ENCODE measurements around the gene DNAH7. TPM values are rescaled to one million over a fixed set of nuclear protein-coding genes. Genes with fewer than 3 reads are reported as not detected.

The DNAH7 gene
- total and polyA plus RNA-seq, 2 donors (not counting 3 experiments of a cell fraction or from before 2014, with no cell fraction given): 0.15 to 0.24 TPM

GRCh38 chr2:196063773-196064172 is 4.9 kb downstream of the DNAH7 start:
- dilution Hi-C loops (cut with MboI; ENCODE audit: extremely low pct_ligation_motif_present, low sequenced_read_pairs) (no loop called here), intact Hi-C loops (cut with micrococcal nuclease) (loop anchor here (10.0 kb wide), 1 partner anchor 1379 kb away; no protein-coding TSS in a partner anchor)
- H3K9ac ChIP-seq (replicated peaks; ENCODE audit: extremely low read depth, insufficient read depth, low read length): no peak overlapping the region
- H3K36me3 ChIP-seq (ENCODE audit: control insufficient read depth in 2 of 2, extremely low read depth in 1 of 2, insufficient read depth in 2 of 2, low read length in 2 of 2): no peaks in the 10 kb centered on the region
- ChIA-PET CTCF (interaction anchor here (1.0 to 1.4 kb wide), 3 partner anchors 12 to 566 kb away, joined by 3 to 4 read pairs (median 4); no protein-coding TSS in a partner anchor), POLR2A (no interaction called here)
- TF ChIP-seq CTCF (IDR thresholded peaks at IDR 0.05; ENCODE audit: extremely low read depth in 1 of 2, insufficient read depth in 1 of 2, low read depth in 1 of 2, low read length in 2 of 2) (no peak), JUN (IDR thresholded peaks at IDR 0.05; ENCODE audit: borderline replicate concordance, insufficient read depth, insufficient read length, low read depth) (no peak), GATA2 (IDR thresholded peaks at IDR 0.05; ENCODE audit: insufficient read depth, insufficient read length, low read depth, low read length) (no peak), POLR2AphosphoS5 (IDR thresholded peaks at IDR 0.05; ENCODE audit: insufficient read depth, low read depth, low read length) (no peak), POLR2A (IDR thresholded peaks at IDR 0.05; ENCODE audit: low read depth, low read length) (no peak), MYC (IDR thresholded peaks at IDR 0.05; ENCODE audit: low read depth, low read length) (no peak), EZH2 (IDR thresholded peaks at IDR 0.05; ENCODE audit: borderline replicate concordance, low read depth, low read length, severe bottlenecking) (no peak), FOS (IDR thresholded peaks at IDR 0.05; ENCODE audit: borderline replicate concordance, insufficient read depth, low read length) (no peak), MAX (IDR thresholded peaks at IDR 0.05; ENCODE audit: insufficient read depth, insufficient read length) (no peak)
- H3K9me1 ChIP-seq (replicated peaks; ENCODE audit: control insufficient read depth, extremely low read depth, insufficient read depth, low read length): no peaks in the 10 kb centered on the region
- no peaks in the 10 kb centered on the region for H4K20me1 ChIP-seq (replicated peaks; ENCODE audit: control insufficient read depth, extremely low read depth, insufficient read depth, low read length)
- H3K4me3 ChIP-seq (replicated peaks in 1 of 3; ENCODE audit: insufficient read depth in 1 of 3, low read depth in 1 of 3, low read length in 3 of 3): no peak overlapping the region
- H3K27ac ChIP-seq (ENCODE audit: insufficient read depth, low read depth, low read length): no peak overlapping the region
- DNase-seq (ENCODE audit: low read depth, low spot score): no peak
- no peak for FAIRE-seq
- BruUV-seq (replicated peaks): no TSS peak
- H3K4me1 ChIP-seq (ENCODE audit: control insufficient read depth, extremely low read depth, insufficient read depth, low read length): peaks cover 5% of the 10 kb centered on the region
- H3K79me2 ChIP-seq (ENCODE audit: control insufficient read depth, insufficient read depth, low read length): no peaks in the 10 kb centered on the region
- no peak overlapping the region for H3K4me2 ChIP-seq (ENCODE audit: insufficient read depth, low read length)
- peaks cover 9 to 41% of the 10 kb centered on the region in 2 experiments for H3K27me3 ChIP-seq (ENCODE audit: control insufficient read depth in 2 of 2, insufficient read depth in 2 of 2, low read length in 2 of 2)
- no peak overlapping the region for H2AFZ ChIP-seq (ENCODE audit: low read depth, low read length)
- no peaks in the 10 kb centered on the region for H3K9me3 ChIP-seq (replicated peaks; ENCODE audit: control insufficient read depth, insufficient read depth, low read length)
